ENCODE data around the gene ATXN1. TPM values are rescaled to one million over a fixed set of nuclear protein-coding genes. Genes with fewer than 3 reads are reported as not detected.

Gene ATXN1
- polyA plus RNA-seq, 2 of the 4 experiments (the other 2 are of a cell fraction) = 2.9 to 8.3 TPM

GRCh38 chr6:16741112-16742016 lies 19.9 kb downstream of the ATXN1 start:
- Histone ChIP-seq H3K9me3 (no peaks in the 10 kb centered on the region), H3K4me2 (no peak overlapping the region), H3K4me3 (no peak overlapping the region), H3K4me1 (no peaks in the 10 kb centered on the region; the same call in 2 of the 3 replicates), H3K27ac (no peak overlapping the region)
- no peak for ATAC-seq
- POLR2A ChIA-PET = interaction anchor here (0.9 kb wide), 1 partner anchor 21 kb away, joined by 3 read pairs; no protein-coding TSS in a partner anchor
- CTCF ChIA-PET = interaction anchor here (0.8 to 2.5 kb wide), 6 partner anchors 9 to 226 kb away, joined by 3 to 9 read pairs (median 6); no protein-coding TSS in a partner anchor
- no peak for FAIRE-seq
- DNase-seq (ENCODE audit: low read depth in 1 of 2, low spot score in 1 of 2) = no peak
- 84% methylated on average over 8 of the region's 8 CpGs for WGBS (ENCODE audit: missing lambda C conversion rate)
- no peak for TF ChIP-seq POLR2AphosphoS2 (conservative IDR thresholded peaks at IDR 0.05; ENCODE audit: low read length)
- TF ChIP-seq, protein P1, sequence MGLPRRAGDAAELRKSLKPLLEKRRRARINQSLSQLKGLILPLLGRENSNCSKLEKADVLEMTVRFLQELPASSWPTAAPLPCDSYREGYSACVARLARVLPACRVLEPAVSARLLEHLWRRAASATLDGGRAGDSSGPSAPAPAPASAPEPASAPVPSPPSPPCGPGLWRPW (IDR thresholded peaks at IDR 0.05) = no peak
- TF ChIP-seq EHMT2 (IDR thresholded peaks at IDR 0.05; ENCODE audit: low read depth) = no peak

- ATAC-seq (no peak), FAIRE-seq (no peak), DNase-seq (ENCODE audit: low read depth in 1 of 2, low spot score in 1 of 2) (no peak)
- H3K4me3 ChIP-seq = no peak overlapping the region
- no peak overlapping the region for H3K27ac ChIP-seq
- TF ChIP-seq TFCP2L1 (CRISPR knock-in tag; IDR thresholded peaks at IDR 0.05) (no peak), EP300 (IDR thresholded peaks at IDR 0.05) (no peak), HOXA7 (CRISPR knock-in tag; IDR thresholded peaks at IDR 0.05) (no peak), ZNF302 (CRISPR knock-in tag; IDR thresholded peaks at IDR 0.05) (no peak), POLR2AphosphoS2 (conservative IDR thresholded peaks at IDR 0.05; ENCODE audit: low read length) (no peak), KDM1A (IDR thresholded peaks at IDR 0.05; ENCODE audit: low read depth) (no peak), JUNB (IDR thresholded peaks at IDR 0.05) (no peak), EHF (CRISPR knock-in tag; IDR thresholded peaks at IDR 0.05) (no peak), NFE2L2 (conservative IDR thresholded peaks at IDR 0.05; ENCODE audit: low read length) (no peak), HOXB13 (CRISPR knock-in tag; IDR thresholded peaks at IDR 0.05; ENCODE audit: low read depth) (no peak), HDAC2 (IDR thresholded peaks at IDR 0.05) (no peak), KDM5A (IDR thresholded peaks at IDR 0.05) (no peak), CBX8 (IDR thresholded peaks at IDR 0.05) (no peak), BCL3 (IDR thresholded peaks at IDR 0.05) (no peak), CHD4 (IDR thresholded peaks at IDR 0.05; ENCODE audit: borderline replicate concordance) (no peak), HEYL (CRISPR knock-in tag; IDR thresholded peaks at IDR 0.05) (no peak), CBX2 (IDR thresholded peaks at IDR 0.05; ENCODE audit: borderline replicate concordance, low read depth) (no peak)
- CTCF ChIA-PET = interaction anchor here (0.6 to 2.9 kb wide), 6 partner anchors 10 to 228 kb away, joined by 3 to 9 read pairs (median 6); no protein-coding TSS in a partner anchor
- H3K9me3 ChIP-seq = no peaks in the 10 kb centered on the region
- H3K4me1 ChIP-seq = no peaks in the 10 kb centered on the region; the same call in 2 of the 3 replicates
- H3K4me2 ChIP-seq = no peak overlapping the region
- POLR2A ChIA-PET = interaction anchor here (0.9 kb wide), 1 partner anchor 22 kb away, joined by 3 read pairs; no protein-coding TSS in a partner anchor
Observed at GRCh38 chr6:16740097-16740496, 21.2 kb downstream of the ATXN1 start.

- ATAC-seq (no peak), FAIRE-seq (no peak), DNase-seq (ENCODE audit: low read depth in 1 of 2, low spot score in 1 of 2) (no peak)
- Histone ChIP-seq H3K9me3 (no peaks in the 10 kb centered on the region), H3K27ac (no peak overlapping the region), H3K4me1 (no peaks in the 10 kb centered on the region; the same call in 2 of the 3 replicates), H3K4me3 (no peak overlapping the region), H3K4me2 (no peak overlapping the region)
- TF ChIP-seq RAD21 (conservative IDR thresholded peaks at IDR 0.05 in 1 of 2, IDR thresholded peaks at IDR 0.05 in 1 of 2) = 0 out of 5 replicates have a peak, but pooled peaks of 1 of the 2 experiments have one; percentile 4
- TF ChIP-seq ESRRA (IDR thresholded peaks at IDR 0.05; ENCODE audit: borderline replicate concordance, low read length) = no peak
- no peak for TF ChIP-seq ZSCAN20 (CRISPR knock-in tag; IDR thresholded peaks at IDR 0.05)
- WGBS (ENCODE audit: missing lambda C conversion rate) = 93% methylated on average over 7 of the region's 7 CpGs
- ChIA-PET CTCF (interaction anchor here (2.2 to 2.9 kb wide), 4 partner anchors 10 to 228 kb away, joined by 6 to 10 read pairs (median 8); no protein-coding TSS in a partner anchor), POLR2A (interaction anchor here (0.6 to 1.1 kb wide), 2 partner anchors 10 to 13 kb away, joined by 4 to 5 read pairs; no protein-coding TSS in a partner anchor)
Observed at GRCh38 chr6:16739329-16739801, 21.9 kb downstream of the ATXN1 start.
